Measurements from ENCODE around the gene MSH4. TPM values are rescaled to one million over a fixed set of nuclear protein-coding genes. Genes with fewer than 3 reads are reported as not detected.
"Not testable (repeated sequence)": the region's sequence is repeated elsewhere in the genome, so short reads cannot be mapped to it uniquely, and the experiment has no call there.

Gene MSH4
- total and polyA plus RNA-seq, 2 experiments from 2014 or later: 0.06 TPM; not detected in 1

DNA sequence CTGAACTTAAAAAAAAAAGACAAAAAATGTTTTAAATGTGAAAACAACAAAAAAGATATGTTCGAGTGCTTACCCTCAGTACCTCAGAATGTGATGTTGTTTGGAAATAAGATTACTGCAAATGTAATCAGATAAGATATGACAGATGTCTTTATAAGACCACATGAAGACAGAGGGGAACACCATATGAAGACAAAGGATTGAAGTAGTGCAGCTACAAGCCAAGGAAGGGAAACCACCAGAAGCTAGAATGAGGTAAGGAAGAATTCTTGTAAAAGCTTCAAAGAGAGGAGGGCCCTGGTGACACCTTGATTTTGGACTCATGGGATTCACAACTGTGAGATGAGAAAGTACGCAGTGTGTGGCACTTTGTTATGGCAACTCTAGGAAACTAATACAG lies 120.2 kb downstream of the MSH4 start:
- TF ChIP-seq, protein P1, sequence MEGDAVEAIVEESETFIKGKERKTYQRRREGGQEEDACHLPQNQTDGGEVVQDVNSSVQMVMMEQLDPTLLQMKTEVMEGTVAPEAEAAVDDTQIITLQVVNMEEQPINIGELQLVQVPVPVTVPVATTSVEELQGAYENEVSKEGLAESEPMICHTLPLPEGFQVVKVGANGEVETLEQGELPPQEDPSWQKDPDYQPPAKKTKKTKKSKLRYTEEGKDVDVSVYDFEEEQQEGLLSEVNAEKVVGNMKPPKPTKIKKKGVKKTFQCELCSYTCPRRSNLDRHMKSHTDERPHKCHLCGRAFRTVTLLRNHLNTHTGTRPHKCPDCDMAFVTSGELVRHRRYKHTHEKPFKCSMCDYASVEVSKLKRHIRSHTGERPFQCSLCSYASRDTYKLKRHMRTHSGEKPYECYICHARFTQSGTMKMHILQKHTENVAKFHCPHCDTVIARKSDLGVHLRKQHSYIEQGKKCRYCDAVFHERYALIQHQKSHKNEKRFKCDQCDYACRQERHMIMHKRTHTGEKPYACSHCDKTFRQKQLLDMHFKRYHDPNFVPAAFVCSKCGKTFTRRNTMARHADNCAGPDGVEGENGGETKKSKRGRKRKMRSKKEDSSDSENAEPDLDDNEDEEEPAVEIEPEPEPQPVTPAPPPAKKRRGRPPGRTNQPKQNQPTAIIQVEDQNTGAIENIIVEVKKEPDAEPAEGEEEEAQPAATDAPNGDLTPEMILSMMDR (IDR thresholded peaks at IDR 0.05; ENCODE audit: low read depth, low read length): no peak
- Histone ChIP-seq H3K27ac (no peak overlapping the region), H3K27me3 (no peaks in the 10 kb centered on the region), H3K4me1 (ENCODE audit: low read depth) (no peaks in the 10 kb centered on the region), H3K9me3 (ENCODE audit: low read depth) (no peaks in the 10 kb centered on the region), H3K36me3 (no peaks in the 10 kb centered on the region), H3K4me3 (no peak overlapping the region)
- DNase-seq (ENCODE audit: low read depth in 1 of 2, low spot score in 1 of 2): no peak

DNA sequence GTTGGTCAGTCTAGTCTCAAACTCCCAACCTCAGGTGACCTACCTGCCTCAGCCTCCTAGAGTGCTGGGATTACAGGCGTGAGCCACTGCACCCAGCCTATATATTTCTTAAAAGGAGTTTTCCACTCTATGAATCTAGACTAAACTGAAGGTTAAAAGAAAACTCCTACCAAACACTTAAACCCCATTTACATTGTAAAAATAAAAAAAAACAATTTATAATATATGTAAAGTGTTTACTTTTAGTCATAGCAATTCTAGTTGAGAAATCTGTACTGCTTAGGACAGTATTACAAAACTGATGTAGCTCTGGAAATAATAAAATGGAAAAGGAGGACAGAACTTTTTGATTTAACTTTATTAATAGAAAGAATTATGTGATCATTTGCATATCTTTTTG lies 126.0 kb downstream of the MSH4 start:
- DNase-seq (ENCODE audit: low read depth in 1 of 2, low spot score in 1 of 2): no peak

DNA sequence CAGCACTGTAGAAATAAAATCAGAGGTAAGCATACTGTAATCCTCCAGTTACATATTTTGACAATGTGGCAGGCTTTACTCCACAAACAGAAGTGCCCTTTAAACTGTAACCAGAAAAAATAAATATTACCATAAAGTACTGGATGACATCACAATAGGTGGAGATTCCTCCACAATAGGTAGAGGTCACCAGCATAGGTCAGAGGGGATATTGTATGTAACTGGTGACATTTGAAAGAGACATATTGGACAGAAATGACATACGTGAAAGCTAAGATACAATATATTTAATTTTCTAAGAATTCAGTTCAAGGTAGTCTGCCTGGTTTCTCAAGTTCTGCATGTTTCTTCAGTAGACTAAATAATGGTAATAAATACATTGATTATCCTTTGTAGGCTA lies 135.6 kb downstream of the MSH4 start, which contains the start of gene ASB17:
Gene ASB17, minus strand, starts transcription at position 101 of the 400 bp plus-strand sequence. CDS start 113 bp downstream, outside the sequence.
- no peak within 1 kb of the TSS for H3K27ac ChIP-seq
- H3K9me3 ChIP-seq (ENCODE audit: low read depth): no peaks in the 10 kb centered on the region
- DNase-seq (ENCODE audit: low read depth in 1 of 2, low spot score in 1 of 2): no peak
- no peaks in the 10 kb centered on the region for H3K4me1 ChIP-seq (ENCODE audit: low read depth)
- H3K36me3 ChIP-seq: no peaks in the 10 kb centered on the region
- no peak within 1 kb of the TSS for H3K4me3 ChIP-seq
- no peaks in the 10 kb centered on the region for H3K27me3 ChIP-seq
- TF ChIP-seq, protein P1 (IDR thresholded peaks at IDR 0.05; ENCODE audit: low read depth, low read length): no peak

More for the DNA sequence above, 126.0 kb downstream of the MSH4 start:
- Histone ChIP-seq H3K4me1 (ENCODE audit: low read depth) (no peaks in the 10 kb centered on the region), H3K4me3 (no peak overlapping the region), H3K27ac (no peak overlapping the region), H3K27me3 (no peaks in the 10 kb centered on the region), H3K9me3 (ENCODE audit: low read depth) (no peaks in the 10 kb centered on the region), H3K36me3 (no peaks in the 10 kb centered on the region)
- TF ChIP-seq, protein P1 (IDR thresholded peaks at IDR 0.05; ENCODE audit: low read depth, low read length): no peak

DNA sequence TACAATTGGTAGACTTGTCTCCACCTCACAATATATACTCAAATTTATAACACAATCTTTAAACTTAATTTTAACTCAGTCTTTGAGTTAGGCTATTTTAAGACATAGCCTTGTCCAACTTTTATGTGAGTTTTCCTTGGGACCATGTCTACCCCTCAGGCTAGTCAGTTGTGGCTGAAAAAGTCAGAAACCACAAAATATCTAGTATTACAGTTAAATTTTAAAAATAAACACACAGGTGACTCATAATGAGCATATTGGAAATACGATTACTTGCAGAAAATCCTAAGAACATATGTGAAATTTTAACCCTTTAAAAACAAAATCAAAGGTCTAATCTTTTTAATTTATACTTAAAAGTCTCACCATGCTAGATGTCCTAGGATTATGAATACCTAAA lies 140.4 kb downstream of the MSH4 start:
- Histone ChIP-seq H3K4me1 (ENCODE audit: low read depth) (no peaks in the 10 kb centered on the region), H3K36me3 (no peaks in the 10 kb centered on the region), H3K9me3 (ENCODE audit: low read depth) (no peaks in the 10 kb centered on the region), H3K4me3 (no peak overlapping the region), H3K27ac (no peak overlapping the region), H3K27me3 (no peaks in the 10 kb centered on the region)
- TF ChIP-seq, protein P1 (IDR thresholded peaks at IDR 0.05; ENCODE audit: low read depth, low read length): no peak
- DNase-seq (ENCODE audit: low read depth in 1 of 2, low spot score in 1 of 2): no peak

DNA sequence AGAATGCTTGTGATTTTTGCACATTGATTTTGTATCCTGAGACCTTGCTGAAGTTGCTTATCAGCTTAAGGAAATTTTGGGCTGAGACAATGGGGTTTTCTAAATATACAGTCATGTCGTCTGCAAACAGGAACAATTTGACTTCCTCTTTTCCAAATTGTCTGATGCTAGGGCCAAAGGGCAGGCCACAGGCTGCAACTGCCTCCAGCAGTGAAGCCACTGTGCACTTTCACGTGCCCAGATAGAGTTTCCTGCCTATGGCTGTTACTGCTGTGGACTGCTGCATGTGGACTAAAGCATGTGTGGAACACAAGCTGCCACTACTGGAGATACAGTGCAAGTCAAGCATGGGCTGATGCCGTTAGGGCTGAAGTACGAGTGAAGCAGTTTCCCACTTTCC lies 146.4 kb downstream of the MSH4 start:
- H3K27me3 ChIP-seq; H3K9me3 ChIP-seq (ENCODE audit: low read depth); H3K36me3 ChIP-seq; H3K4me3 ChIP-seq; DNase-seq (ENCODE audit: low read depth in 1 of 2, low spot score in 1 of 2); H3K27ac ChIP-seq; H3K4me1 ChIP-seq (ENCODE audit: low read depth): not testable (repeated sequence)

DNA sequence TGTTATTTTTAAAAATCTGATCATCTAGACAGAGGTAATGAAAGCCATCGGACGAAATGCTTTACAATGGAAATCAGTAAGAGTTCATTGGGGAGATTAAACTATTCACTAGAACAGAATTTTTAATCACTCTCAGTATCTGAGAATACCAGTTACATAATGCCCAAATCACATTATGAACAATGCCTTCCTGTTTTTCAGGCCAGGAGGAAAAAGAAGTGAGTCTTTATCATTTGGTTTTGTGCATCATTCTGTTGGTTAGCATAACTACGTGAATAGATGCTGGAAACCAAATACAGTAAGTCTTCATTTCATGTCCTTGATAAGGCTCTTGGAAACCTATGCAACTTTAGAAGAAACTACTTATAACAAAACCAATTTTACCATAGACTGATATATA lies 153.5 kb downstream of the MSH4 start:
- H3K27me3 ChIP-seq: no peaks in the 10 kb centered on the region
- H3K36me3 ChIP-seq: no peaks in the 10 kb centered on the region
- TF ChIP-seq, protein P1 (IDR thresholded peaks at IDR 0.05; ENCODE audit: low read depth, low read length): no peak
- no peak overlapping the region for H3K27ac ChIP-seq
- no peak for DNase-seq (ENCODE audit: low read depth in 1 of 2, low spot score in 1 of 2)
- no peaks in the 10 kb centered on the region for H3K9me3 ChIP-seq (ENCODE audit: low read depth)
- no peaks in the 10 kb centered on the region for H3K4me1 ChIP-seq (ENCODE audit: low read depth)
- no peak overlapping the region for H3K4me3 ChIP-seq

Data from cardiac muscle cell (in vitro differentiated cells and primary cell).